Activated T-cell treated with anti-CD3 and anti-CD28 coated beads, Interleukin-2, amount 50 U/mL, for 4 hours (primary cell): ENCODE data around the gene ARHGEF25. TPM values are rescaled to one million over a fixed set of nuclear protein-coding genes. Genes with fewer than 3 reads are reported as not detected.
A peak's percentile ranks its signal among the peaks of the same experiment; 100 is the strongest.
"Not testable (repeated sequence)": the region's sequence is repeated elsewhere in the genome, so short reads cannot be mapped to it uniquely, and the experiment has no call there.

ENCODE experiments used
- ATAC-seq, 2 donors: fragments of 200-7000 bp; cut with Tn5 transposase; one replicate each; pipeline ENCODE4 v1.10.0; 2021
- DNase-seq: peaks from one replicate; pipeline ENCODE4 v3.0.0-alpha.2; 2020
- H3K27me3 Mint-ChIP-seq: one replicate; pipeline ENCODE4 v1.8.0; 2021; ENCODE audit warnings: low read depth, mixed read lengths
- H3K36me3 Mint-ChIP-seq: one replicate; pipeline ENCODE4 v1.8.0; 2022; ENCODE audit warnings: mixed read lengths; ENCODE audit not compliant: insufficient read depth
- H3K4me1 Mint-ChIP-seq: one replicate; pipeline ENCODE4 v1.8.0; 2021; ENCODE audit warnings: low read depth, mixed read lengths
- H3K4me3 Mint-ChIP-seq: one replicate; pipeline ENCODE4 v1.8.0; 2021; ENCODE audit warnings: mild to moderate bottlenecking, moderate library complexity, mixed read lengths
- H3K9me3 Mint-ChIP-seq: one replicate; pipeline ENCODE4 v1.8.0; 2021; ENCODE audit warnings: mixed read lengths
- total RNA-seq, 3 donors: library from RNA; stranded (reverse); gene quantifications; one replicate each; pipeline ENCODE4 v1.2.1, GENCODE V29; 2021

ARHGEF25 gene
- total RNA-seq, 3 donors from 2014 or later: 0.56 to 1.6 (median 0.65) TPM

DNA sequence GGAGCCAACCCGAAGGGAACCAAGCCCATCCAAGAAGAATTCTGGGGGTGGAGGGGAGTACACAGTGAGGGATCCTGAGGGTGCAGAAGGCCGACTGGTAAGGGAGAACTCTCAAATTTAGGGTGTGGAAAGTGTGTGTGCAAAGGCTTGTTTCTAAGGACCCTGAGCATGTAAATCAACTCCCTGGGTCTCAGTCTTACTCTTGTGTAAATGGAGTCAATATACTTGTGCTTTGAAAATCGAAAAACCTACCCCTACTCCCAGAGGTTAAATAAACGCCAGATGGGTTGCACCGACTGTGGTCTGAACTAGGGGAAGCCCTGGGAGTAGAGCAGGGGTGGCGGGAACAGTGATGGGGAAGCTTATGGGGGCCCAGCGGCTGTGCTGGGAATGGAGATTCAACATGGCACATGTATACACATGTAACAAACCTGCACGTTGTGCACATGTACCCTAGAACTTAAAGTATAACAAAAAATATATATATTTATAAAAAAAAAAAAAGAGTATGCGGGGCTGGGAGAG lies 15.7 kb downstream of the ARHGEF25 start:
- H3K36me3 Mint-ChIP-seq: no peaks in the 10 kb centered on the region
- no peak for ATAC-seq
- peaks cover 8% of the 10 kb centered on the region for H3K4me1 Mint-ChIP-seq
- H3K27me3 Mint-ChIP-seq: peaks cover 94% of the 10 kb centered on the region
- H3K4me3 Mint-ChIP-seq: no peak overlapping the region
- no peaks in the 10 kb centered on the region for H3K9me3 Mint-ChIP-seq
- no peak for DNase-seq

DNA sequence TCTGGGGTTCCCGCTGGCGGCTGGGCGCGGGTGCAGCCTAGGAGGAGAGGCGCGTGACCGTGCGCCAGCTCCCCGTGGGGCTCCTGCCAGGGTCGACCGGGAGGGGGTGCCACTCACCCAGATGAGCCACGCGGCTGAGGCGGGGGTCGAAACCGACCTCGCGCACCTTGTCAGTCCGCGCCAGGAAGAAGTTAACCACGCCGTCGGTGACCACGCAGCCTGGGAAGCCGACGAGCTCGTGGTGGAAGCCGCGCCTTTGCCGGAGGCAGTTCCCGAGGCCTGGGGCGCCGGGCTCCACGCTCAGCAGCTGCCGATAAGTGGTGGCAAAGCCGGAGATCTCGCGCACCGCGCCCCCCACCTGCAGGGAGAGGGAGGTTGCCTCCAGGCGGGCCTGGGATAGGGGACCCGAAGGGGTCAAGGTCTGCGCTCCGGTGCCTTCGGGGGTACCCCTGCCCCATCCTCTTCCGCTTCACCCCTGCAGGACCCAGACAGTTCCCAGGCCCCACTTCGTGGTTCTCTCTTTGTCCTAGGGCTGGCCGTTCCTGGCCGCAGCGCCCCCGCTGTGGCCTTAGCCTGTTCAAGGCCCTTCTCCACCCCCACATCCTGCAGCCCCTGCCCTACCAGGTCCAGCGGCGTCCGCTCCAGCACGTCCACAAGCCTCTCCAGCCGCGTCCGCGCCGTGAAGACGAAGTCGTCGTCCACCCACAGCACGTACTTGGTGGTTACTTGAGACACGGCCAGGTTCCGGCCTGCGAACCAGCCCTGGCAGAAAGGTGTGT lies 16.5 kb downstream of the ARHGEF25 start:
- DNase-seq (no peak), ATAC-seq (peak; percentile 29 to 49)
- H3K27me3 Mint-ChIP-seq: peaks cover 89% of the 10 kb centered on the region
- peaks cover 7% of the 10 kb centered on the region for H3K4me1 Mint-ChIP-seq
- no peaks in the 10 kb centered on the region for H3K9me3 Mint-ChIP-seq
- peak overlapping the region; percentile 16 for H3K4me3 Mint-ChIP-seq
- no peaks in the 10 kb centered on the region for H3K36me3 Mint-ChIP-seq

DNA sequence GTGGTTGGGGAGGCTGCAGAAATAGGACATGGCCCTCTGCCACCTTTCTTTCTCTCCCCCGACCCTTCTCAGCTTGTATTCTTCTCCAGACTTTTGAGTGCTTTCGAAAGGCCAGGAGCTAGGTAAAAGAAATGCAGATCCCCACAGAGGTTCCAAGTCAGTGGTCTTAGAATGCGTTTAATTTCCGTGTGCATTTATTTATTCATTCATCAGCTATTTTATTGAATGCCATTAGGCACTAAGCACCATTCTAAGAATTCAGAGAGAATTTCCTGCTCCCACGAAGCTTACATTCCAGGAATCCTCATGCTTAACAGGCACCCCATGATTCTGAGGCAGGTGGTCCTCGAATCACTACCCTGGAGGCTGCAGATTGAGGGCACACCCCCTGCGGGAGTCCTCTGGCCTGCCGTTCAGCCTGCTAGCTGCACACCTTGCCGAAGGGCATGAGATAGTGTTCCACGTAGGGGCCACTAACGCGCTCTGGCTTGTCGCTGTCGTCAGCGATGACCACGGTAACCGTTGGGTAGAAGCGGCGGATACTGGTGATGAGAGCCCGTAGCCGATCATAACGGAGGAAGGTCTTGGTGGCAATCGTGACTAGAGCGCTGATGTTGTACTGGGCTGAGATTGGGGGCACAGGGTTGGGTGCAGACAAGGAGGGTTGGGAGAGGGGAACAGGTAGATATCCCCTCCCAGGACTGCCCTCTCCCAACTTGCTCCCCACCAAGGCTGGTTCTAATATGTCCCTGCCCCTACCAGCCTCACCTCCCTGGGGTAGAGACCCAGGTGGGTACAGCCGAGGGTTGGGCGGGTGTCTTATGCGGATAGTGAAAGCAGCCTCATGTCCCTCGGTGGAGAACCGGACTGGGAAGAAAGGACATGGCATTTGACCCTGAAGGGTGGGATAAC lies 17.3 kb downstream of the ARHGEF25 start:
- Mint-ChIP-seq H3K4me1 (peaks cover 12% of the 10 kb centered on the region), H3K4me3 (no peak overlapping the region), H3K9me3 (no peaks in the 10 kb centered on the region), H3K27me3 (peaks cover 86% of the 10 kb centered on the region), H3K36me3 (no peaks in the 10 kb centered on the region)
- ATAC-seq: no peak
- no peak for DNase-seq

DNA sequence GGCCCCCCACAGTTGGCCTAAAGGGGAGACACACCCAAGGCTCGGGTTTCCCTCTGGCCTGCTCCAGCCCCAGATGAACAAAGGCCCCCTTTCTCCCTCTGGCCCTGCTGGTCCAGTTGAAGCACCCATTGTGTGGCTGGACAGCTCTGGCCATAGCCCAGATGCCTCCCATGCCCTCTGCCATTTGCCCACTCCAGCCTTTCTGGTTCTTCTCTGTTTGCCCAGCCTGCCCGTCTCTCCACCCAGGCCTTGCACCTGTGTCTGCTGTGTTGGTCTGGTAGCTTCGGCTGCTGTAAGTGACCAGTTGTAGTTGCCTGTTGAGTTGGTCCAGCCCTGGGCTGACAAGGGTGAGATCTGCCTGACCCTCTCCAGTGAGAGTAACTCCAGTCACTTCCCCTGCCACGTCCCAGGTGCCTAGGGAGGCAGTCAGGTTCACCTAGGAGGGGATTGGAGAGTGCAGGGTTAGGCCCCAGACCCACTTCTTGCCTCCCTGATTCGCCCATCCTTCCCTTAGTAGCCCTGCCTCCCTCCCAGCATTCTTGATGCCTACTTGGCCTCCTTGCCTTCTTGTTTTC lies 18.7 kb downstream of the ARHGEF25 start:
- DNase-seq (no peak), ATAC-seq (no peak)
- H3K4me1 Mint-ChIP-seq: peaks cover 13% of the 10 kb centered on the region
- H3K36me3 Mint-ChIP-seq: no peaks in the 10 kb centered on the region
- peaks cover 82% of the 10 kb centered on the region for H3K27me3 Mint-ChIP-seq
- H3K4me3 Mint-ChIP-seq: no peak overlapping the region
- H3K9me3 Mint-ChIP-seq: no peaks in the 10 kb centered on the region

DNA sequence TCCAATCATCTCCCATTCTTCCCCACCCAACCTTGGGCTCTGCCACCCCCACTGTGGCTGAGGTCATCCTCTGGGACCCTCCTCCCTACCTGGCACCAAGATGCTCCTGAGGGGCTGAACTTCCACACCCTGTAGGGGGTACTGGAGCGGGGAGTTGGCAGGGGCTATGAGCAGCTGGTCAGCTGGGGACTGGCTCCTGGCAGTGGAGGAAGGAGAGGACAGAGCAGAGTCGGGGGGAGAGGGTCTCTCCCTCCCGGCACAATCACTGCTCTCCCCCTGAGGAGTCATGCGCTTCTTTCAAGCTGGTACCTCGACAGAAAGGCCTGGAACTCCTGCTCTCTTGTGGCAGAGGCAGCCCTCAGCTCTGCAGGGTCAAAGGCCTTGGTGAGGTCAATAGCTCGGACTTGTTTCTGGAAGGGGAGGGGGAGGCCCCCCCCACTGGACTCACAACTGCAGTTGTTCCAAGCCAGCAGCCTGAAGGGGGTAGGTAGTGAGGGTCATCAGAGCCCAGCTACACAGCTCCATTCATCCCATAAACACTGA lies 19.7 kb downstream of the ARHGEF25 start:
- Mint-ChIP-seq H3K36me3 (no peaks in the 10 kb centered on the region), H3K9me3 (no peaks in the 10 kb centered on the region), H3K4me1 (peaks cover 13% of the 10 kb centered on the region), H3K27me3 (peaks cover 74% of the 10 kb centered on the region), H3K4me3 (peak overlapping the region; percentile 37)
- ATAC-seq (no peak), DNase-seq (no peak)

DNA sequence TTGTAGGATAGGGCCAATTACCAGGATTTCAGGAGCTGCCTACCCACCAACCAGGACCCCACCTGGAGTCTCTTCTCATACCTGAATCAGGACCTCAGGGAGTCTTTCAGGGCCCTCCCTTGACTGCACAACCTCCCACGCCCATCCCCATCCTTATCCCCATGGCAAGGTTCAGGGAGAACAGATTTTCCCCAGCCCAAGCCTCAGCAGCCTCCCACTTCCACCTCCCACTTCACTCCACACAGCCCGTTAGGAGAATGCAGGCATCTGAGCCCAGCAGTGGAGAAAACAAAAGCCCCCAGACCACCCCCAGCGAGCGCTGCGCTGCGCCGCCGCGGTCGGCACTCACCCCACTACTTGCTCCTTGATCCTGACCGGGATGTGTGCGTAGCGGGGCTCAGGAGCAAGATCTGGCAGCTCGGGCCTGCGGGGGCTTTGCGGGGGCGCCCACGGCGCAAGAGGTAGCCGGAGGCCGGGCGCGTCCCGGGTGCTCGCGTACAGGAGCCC lies 20.4 kb downstream of the ARHGEF25 start:
- H3K9me3 Mint-ChIP-seq: no peaks in the 10 kb centered on the region
- peaks cover 68% of the 10 kb centered on the region for H3K27me3 Mint-ChIP-seq
- peaks cover 13% of the 10 kb centered on the region for H3K4me1 Mint-ChIP-seq
- peak overlapping the region; percentile 37 for H3K4me3 Mint-ChIP-seq
- ATAC-seq: no peak
- no peak for DNase-seq
- no peaks in the 10 kb centered on the region for H3K36me3 Mint-ChIP-seq

DNA sequence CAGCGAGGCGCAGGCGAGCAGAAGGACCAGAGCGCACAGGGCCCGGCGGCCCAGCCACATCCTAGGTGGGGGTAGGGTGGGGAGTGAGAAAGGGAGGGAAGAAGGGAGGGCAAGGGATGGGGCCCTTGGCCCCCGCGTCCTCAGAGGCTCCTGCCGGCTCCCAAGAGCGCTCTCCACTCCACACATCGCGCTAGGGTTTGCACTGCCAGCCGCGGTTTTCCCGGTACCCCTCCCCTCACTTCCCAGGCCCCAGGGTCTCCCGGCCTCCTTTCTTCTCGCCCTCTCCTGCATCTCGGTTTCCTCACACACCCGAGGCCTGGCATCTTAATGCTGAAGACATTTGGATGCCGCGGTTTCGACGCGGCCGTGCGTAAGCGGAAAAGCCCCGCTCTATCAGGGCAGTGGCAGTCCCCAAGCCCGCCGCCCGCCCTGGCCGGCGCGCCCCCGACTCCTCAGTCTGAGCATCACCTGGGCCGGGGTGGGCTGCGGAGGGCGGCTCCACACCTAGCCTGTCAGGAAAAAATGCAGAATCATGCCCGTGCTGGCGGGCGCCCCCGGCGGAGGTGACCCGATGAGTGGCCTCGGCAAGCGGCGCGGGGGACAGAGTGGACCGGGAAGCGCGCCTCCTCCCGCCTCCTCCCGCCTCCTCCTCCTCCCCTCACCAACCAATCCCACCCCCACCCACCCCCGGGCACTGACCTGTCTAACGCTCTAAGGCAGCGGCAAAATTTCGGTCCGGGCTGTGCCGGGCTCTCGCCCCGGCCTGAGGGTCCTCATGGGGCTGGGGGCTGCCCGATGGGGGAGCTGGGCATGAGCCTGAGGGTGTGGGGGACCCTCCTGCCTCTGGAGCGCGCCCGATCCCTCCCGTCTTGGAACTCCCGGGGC lies 21.1 kb downstream of the ARHGEF25 start:
- Mint-ChIP-seq H3K9me3 (no peaks in the 10 kb centered on the region), H3K27me3 (peaks cover 61% of the 10 kb centered on the region)

DNA sequence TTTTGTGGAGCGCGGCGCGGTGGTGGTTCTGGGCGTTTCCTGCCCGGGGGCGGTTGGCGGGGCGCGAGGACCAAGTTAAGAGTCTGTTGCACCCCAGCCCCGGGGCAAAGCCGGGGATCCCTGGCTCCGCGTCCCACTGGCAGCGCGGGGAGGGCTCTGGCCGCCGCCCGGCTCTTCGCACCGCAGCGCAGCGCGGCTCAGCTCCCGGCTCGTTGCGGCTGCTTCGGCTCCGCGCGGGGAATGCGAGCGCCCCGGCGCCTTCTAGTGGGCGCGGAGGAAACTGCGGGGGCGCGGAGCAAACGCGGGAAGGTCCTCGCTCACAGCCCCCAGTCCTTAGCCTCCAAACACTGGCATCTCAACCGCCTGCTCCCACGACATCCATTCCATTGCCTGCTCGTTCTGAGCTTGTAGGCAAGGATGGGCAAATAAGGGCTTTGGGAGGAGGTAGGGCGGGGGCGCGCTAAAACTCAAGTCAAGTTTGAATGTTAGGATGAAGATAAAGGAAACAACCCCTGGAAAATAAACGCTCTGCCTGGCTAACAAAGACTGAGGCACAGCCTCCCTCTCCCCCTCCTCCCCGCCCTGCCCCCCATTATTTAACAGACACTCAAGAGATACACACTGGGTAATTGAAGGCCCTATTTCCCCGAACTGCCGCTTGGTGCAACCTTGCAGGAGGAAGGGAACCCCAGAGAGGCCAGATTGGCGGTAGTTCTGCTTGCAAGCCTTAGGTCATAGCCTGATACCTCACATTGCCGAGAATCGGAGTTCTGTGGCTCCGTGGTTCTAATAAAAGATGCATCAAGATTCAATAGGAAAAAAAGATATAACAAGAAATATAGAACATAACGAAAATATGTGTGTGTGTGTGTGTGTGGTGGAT lies 22.0 kb downstream of the ARHGEF25 start, which contains the start of gene B4GALNT1:
Gene B4GALNT1, minus strand, starts transcription at position 244 of the 883 bp plus-strand sequence. CDS start 1,069 bp downstream, outside the sequence.
- peak; percentile 88 to 90 for ATAC-seq
- Mint-ChIP-seq H3K9me3 (no peaks in the 10 kb centered on the region), H3K27me3 (peaks cover 52% of the 10 kb centered on the region)

More for the DNA sequence above, 21.1 kb downstream of the ARHGEF25 start:
- Mint-ChIP-seq H3K36me3 (no peaks in the 10 kb centered on the region), H3K4me1 (peaks cover 11% of the 10 kb centered on the region), H3K4me3 (peak overlapping the region; percentile 72)
- ATAC-seq (peak; percentile 49 to 53), DNase-seq (no peak)

DNA sequence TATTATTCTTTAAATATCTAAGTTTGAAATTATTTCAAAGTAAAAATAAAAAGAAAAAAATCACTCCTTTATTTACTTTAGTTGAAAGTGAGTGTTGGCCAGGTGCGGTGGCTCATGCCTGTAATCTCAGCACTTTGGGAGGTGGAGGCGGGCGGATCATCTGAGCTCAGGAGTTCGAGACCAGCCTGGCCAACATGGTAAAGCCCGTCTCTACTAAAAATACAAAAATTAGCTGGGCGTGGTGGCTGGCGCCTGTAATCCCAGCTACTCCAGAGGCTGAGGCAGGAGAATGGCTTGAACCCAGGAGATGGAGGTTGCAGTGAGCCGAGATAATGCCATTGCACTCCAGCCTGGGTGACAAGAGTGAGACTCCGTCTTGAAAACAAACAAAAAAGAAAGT lies 25.5 kb downstream of the ARHGEF25 start:
- DNase-seq, H3K4me3 Mint-ChIP-seq, H3K9me3 Mint-ChIP-seq, H3K36me3 Mint-ChIP-seq, ATAC-seq, H3K4me1 Mint-ChIP-seq: not testable (repeated sequence)
- peaks cover 44% of the 10 kb centered on the region for H3K27me3 Mint-ChIP-seq

More for the DNA sequence above, 22.0 kb downstream of the ARHGEF25 start, which contains the start of gene B4GALNT1:
- Mint-ChIP-seq H3K4me1 (peaks cover 10% of the 10 kb centered on the region), H3K4me3 (peak within 1 kb of the TSS; percentile 72), H3K36me3 (no peaks in the 10 kb centered on the region)
- DNase-seq: peak; percentile 63

DNA sequence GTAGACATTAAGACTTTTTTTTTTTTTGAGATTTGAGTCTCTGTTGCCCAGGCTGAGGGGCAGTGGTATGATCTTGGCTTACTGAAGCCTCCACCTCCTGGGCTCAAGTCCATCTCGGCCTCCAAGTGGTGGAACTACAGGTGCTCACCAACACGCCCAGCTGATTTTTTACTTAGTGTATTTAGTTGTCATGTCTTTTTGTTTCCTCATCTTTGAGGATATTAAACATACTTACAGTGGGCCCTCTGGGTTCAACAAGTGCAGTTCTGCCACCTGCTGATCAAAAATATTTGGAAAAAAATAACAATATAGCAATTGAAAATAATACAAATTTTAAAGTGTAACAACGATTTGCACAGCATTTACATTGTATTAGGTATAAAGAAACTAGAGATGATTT lies 26.1 kb downstream of the ARHGEF25 start:
- H3K9me3 Mint-ChIP-seq: no peaks in the 10 kb centered on the region
- H3K4me3 Mint-ChIP-seq: no peak overlapping the region
- H3K36me3 Mint-ChIP-seq: no peaks in the 10 kb centered on the region
- ATAC-seq (no peak), DNase-seq (no peak)
- peaks cover 44% of the 10 kb centered on the region for H3K27me3 Mint-ChIP-seq
- peaks cover 6% of the 10 kb centered on the region for H3K4me1 Mint-ChIP-seq

DNA sequence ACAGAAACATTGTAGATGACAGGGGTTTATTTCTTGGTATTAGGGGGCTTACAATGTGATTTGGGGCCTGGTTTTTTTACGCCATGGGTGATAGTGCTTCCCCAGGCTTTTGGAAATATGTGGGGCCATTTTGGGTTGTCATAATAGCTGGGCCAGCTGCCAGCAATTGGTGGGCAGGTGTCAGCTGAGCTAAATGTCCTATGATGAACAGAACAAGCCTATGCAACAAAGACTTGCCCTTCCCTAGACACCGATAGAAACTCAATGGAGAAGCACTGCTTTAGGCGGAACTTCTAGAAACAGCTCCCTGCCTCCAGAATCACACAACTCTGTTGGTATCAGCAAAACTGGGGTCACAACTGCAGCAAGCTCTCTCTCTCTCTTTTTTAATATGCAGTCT lies 26.9 kb downstream of the ARHGEF25 start:
- H3K36me3 Mint-ChIP-seq: no peaks in the 10 kb centered on the region
- peaks cover 5% of the 10 kb centered on the region for H3K4me1 Mint-ChIP-seq
- ATAC-seq (no peak), DNase-seq (no peak)
- no peaks in the 10 kb centered on the region for H3K9me3 Mint-ChIP-seq
- H3K4me3 Mint-ChIP-seq: no peak overlapping the region
- peaks cover 45% of the 10 kb centered on the region for H3K27me3 Mint-ChIP-seq
